ENCODE results near the gene IHH. TPM values are rescaled to one million over a fixed set of nuclear protein-coding genes. Genes with fewer than 3 reads are reported as not detected.

The IHH gene
- total RNA-seq (2013): not detected
- polyA plus RNA-seq (not detected), polyA minus RNA-seq (0.08 and 0.14 TPM in 2 replicates), total RNA-seq (0 to 0.50 (median 0.06) reads per million in 11 experiments)

GRCh38 chr2:219060821-219061791 lies at the start of gene IHH:
IHH (minus strand) TSS chr2:219060921; CDS start chr2:219060467, 454 bp downstream.
- no peak within 1 kb of the TSS for H2AFZ ChIP-seq (ENCODE audit: insufficient read depth, low read depth, low read length, poor library complexity, severe bottlenecking)
- no peaks in the 10 kb centered on the region for H3K79me2 ChIP-seq (ENCODE audit: insufficient read depth, low read length)
- peaks cover 0 to 27% of the 10 kb centered on the region in 2 donors for H3K9me3 ChIP-seq (replicated peaks in 1 of 2; ENCODE audit: control insufficient read depth in 1 of 2, insufficient read depth in 1 of 2, low read length in 2 of 2)
- peak within 1 kb of the TSS; percentile 36 for H3K4me2 ChIP-seq (replicated peaks; ENCODE audit: extremely low read depth, low read length, poor library complexity, severe bottlenecking)
- no peak within 1 kb of the TSS for H3K27ac Mint-ChIP-seq
- TF ChIP-seq CTCF (IDR thresholded peaks at IDR 0.05): no peak
- H3K9me3 Mint-ChIP-seq: peaks cover 0 to 31% (median 4%) of the 10 kb centered on the region in 7 donors
- no peaks in the 10 kb centered on the region for H4K20me1 ChIP-seq (ENCODE audit: insufficient read depth, low read length)
- H3K4me3 Mint-ChIP-seq: peak within 1 kb of the TSS; percentile 47 to 81
- H3K27ac ChIP-seq (ENCODE audit: low read depth in 1 of 2, low read length in 2 of 2): no peak within 1 kb of the TSS
- peaks cover 71 to 88% of the 10 kb centered on the region in 2 donors for H3K27me3 ChIP-seq (ENCODE audit: control insufficient read depth in 2 of 2, insufficient read depth in 2 of 2, low read length in 2 of 2)
- 2% methylated on average over 74 of the region's 76 CpGs for WGBS (ENCODE audit: insufficient coverage)
- peaks cover 0 to 7% of the 10 kb centered on the region in 2 donors for H3K36me3 Mint-ChIP-seq
- intact Hi-C loops (cut with micrococcal nuclease): no loop called here
- no peak for DNase-seq
- H3K4me1 Mint-ChIP-seq: peaks cover 17% of the 10 kb centered on the region
- no peak within 1 kb of the TSS for H3K9ac ChIP-seq (ENCODE audit: insufficient read depth, low read length, poor library complexity, severe bottlenecking)
- H3K4me3 ChIP-seq (replicated peaks in 1 of 3; ENCODE audit: low read depth in 2 of 3, low read length in 3 of 3): no peak within 1 kb of the TSS
- H3K27me3 Mint-ChIP-seq (ENCODE audit: low read depth in 3 of 3): peaks cover 78 to 90% (median 80%) of the 10 kb centered on the region in 3 donors
- peaks cover 9 to 15% of the 10 kb centered on the region in 2 donors for H3K4me1 ChIP-seq (ENCODE audit: control insufficient read depth in 1 of 2, insufficient read depth in 2 of 2, low read length in 2 of 2)
- H3K36me3 ChIP-seq (replicated peaks in 1 of 2; ENCODE audit: control insufficient read depth in 1 of 2, insufficient read depth in 2 of 2, low read length in 2 of 2): no peaks in the 10 kb centered on the region

GRCh38 chr2:219109471-219109870 lies 48.8 kb upstream of the IHH start:
- peak overlapping the region in 1 of 3 experiments; percentile 4 for H3K4me3 ChIP-seq (replicated peaks in 1 of 3; ENCODE audit: low read depth in 2 of 3, low read length in 3 of 3)
- peak; percentile 10 to 16 (median 11) for DNase-seq
- no peak overlapping the region for H2AFZ ChIP-seq (ENCODE audit: insufficient read depth, low read depth, low read length, poor library complexity, severe bottlenecking)
- H3K27ac ChIP-seq (ENCODE audit: low read depth in 1 of 2, low read length in 2 of 2): peak overlapping the region; percentile 40 to 65
- intact Hi-C loops (cut with micrococcal nuclease): no loop called here
- peaks cover 0 to 3% (median 2%) of the 10 kb centered on the region in 3 donors for H3K27me3 Mint-ChIP-seq (ENCODE audit: low read depth in 3 of 3)
- peaks cover 33% of the 10 kb centered on the region for H4K20me1 ChIP-seq (ENCODE audit: insufficient read depth, low read length)
- peak overlapping the region in 1 of 2 donors; percentile 49 for H3K4me3 Mint-ChIP-seq
- H3K9ac ChIP-seq (ENCODE audit: insufficient read depth, low read length, poor library complexity, severe bottlenecking): peak overlapping the region; percentile 36
- no peaks in the 10 kb centered on the region for H3K9me3 ChIP-seq (replicated peaks in 1 of 2; ENCODE audit: control insufficient read depth in 1 of 2, insufficient read depth in 1 of 2, low read length in 2 of 2)
- no CpG with 5 or more reads among the region's 3 CpGs for WGBS (ENCODE audit: insufficient coverage)
- no peak for TF ChIP-seq CTCF (IDR thresholded peaks at IDR 0.05)
- no peaks in the 10 kb centered on the region for H3K36me3 ChIP-seq (replicated peaks in 1 of 2; ENCODE audit: control insufficient read depth in 1 of 2, insufficient read depth in 2 of 2, low read length in 2 of 2)
- peaks cover 34 to 37% of the 10 kb centered on the region in 2 donors for H3K4me1 ChIP-seq (ENCODE audit: control insufficient read depth in 1 of 2, insufficient read depth in 2 of 2, low read length in 2 of 2)
- no peaks in the 10 kb centered on the region for H3K9me3 Mint-ChIP-seq
- no peaks in the 10 kb centered on the region for H3K79me2 ChIP-seq (ENCODE audit: insufficient read depth, low read length)
- H3K4me1 Mint-ChIP-seq: peaks cover 45% of the 10 kb centered on the region
- H3K36me3 Mint-ChIP-seq: peaks cover 6 to 23% of the 10 kb centered on the region in 2 donors
- H3K4me2 ChIP-seq (replicated peaks; ENCODE audit: extremely low read depth, low read length, poor library complexity, severe bottlenecking): no peak overlapping the region
- peak overlapping the region; percentile 38 to 85 (median 70) for H3K27ac Mint-ChIP-seq
- H3K27me3 ChIP-seq (ENCODE audit: control insufficient read depth in 2 of 2, insufficient read depth in 2 of 2, low read length in 2 of 2): no peaks in the 10 kb centered on the region

Data from CD14-positive monocyte (primary cell).